ENCODE measurements around the gene PRPF19. TPM values are rescaled to one million over a fixed set of nuclear protein-coding genes. Genes with fewer than 3 reads are reported as not detected.

Gene PRPF19
- total and polyA plus RNA-seq, 9 of the 15 experiments (the other 6 are each of a cell fraction or from before 2014, with no cell fraction given): 9.4 to 212 (median 73.2) TPM

GRCh38 chr11:60906132-60906972 lies at the start of gene PRPF19 (continued):
- TF ChIP-seq MLX (CRISPR knock-in tag; conservative IDR thresholded peaks at IDR 0.05): no peak
- no peak for TF ChIP-seq RFX5 (IDR thresholded peaks at IDR 0.05; ENCODE audit: low read depth, low read length)
- peak; percentile 81; the same call in 1 of the 2 replicates for TF ChIP-seq RB1 (IDR thresholded peaks at IDR 0.05; ENCODE audit: low read depth)
- no peak for TF ChIP-seq TFAM (CRISPR knock-in tag; conservative IDR thresholded peaks at IDR 0.05)
- no peak for TF ChIP-seq STAT5B (CRISPR knock-in tag; IDR thresholded peaks at IDR 0.05)
- TF ChIP-seq ARID3A (IDR thresholded peaks at IDR 0.05; ENCODE audit: borderline replicate concordance, low read depth, low read length): no peak
- no peak for TF ChIP-seq ZHX1 (conservative IDR thresholded peaks at IDR 0.05; ENCODE audit: low read length)
- no peak for TF ChIP-seq MTF1 (CRISPR knock-in tag; IDR thresholded peaks at IDR 0.05; ENCODE audit: borderline replicate concordance)
- no peak for TF ChIP-seq RFX1 (IDR thresholded peaks at IDR 0.05)
- TF ChIP-seq TGIF2 (CRISPR knock-in tag; IDR thresholded peaks at IDR 0.05): peak; percentile 93; the same call in 1 of the 2 replicates
- no peak for TF ChIP-seq HOMEZ (CRISPR knock-in tag; IDR thresholded peaks at IDR 0.05)
- no peak for TF ChIP-seq NR4A1 (CRISPR knock-in tag; IDR thresholded peaks at IDR 0.05)
- TF ChIP-seq NR4A1 (tag; IDR thresholded peaks at IDR 0.05): no peak
- no peak for TF ChIP-seq CSDE1 (IDR thresholded peaks at IDR 0.05)
- TF ChIP-seq GABPA (tag; conservative IDR thresholded peaks at IDR 0.05; ENCODE audit: low read depth): peak; percentile 94
- no peak for TF ChIP-seq SLC30A9 (CRISPR knock-in tag; IDR thresholded peaks at IDR 0.05)
- TF ChIP-seq LCOR (CRISPR knock-in tag; IDR thresholded peaks at IDR 0.05): peak; percentile 77; the same call in 1 of the 2 replicates
- TF ChIP-seq XRCC5 (IDR thresholded peaks at IDR 0.05; ENCODE audit: low read depth, low read length): 0 out of 2 replicates have a peak, but pooled peaks have one; percentile 59
- TF ChIP-seq NRF1 (conservative IDR thresholded peaks at IDR 0.05 in 1 of 2, IDR thresholded peaks at IDR 0.05 in 1 of 2): peak; percentile 67 to 69
- no peak for TF ChIP-seq CREBBP (IDR thresholded peaks at IDR 0.05; ENCODE audit: low read depth, low read length)
- TF ChIP-seq FOSL1 (tag; conservative IDR thresholded peaks at IDR 0.05): no peak
- TF ChIP-seq SP2 (IDR thresholded peaks at IDR 0.05; ENCODE audit: extremely low read depth, low read depth, low read length, poor library complexity, severe bottlenecking): no peak
